IPS-18a (cell line): ENCODE measurements around the gene COX5B.
A peak's percentile ranks its signal among the peaks of the same experiment; 100 is the strongest.

Experiments
- H3K27ac ChIP-seq: one replicate; pipeline ENCODE4 v1.5.1; 2013; ENCODE audit warnings: low read length
- H3K27me3 ChIP-seq: one replicate; pipeline ENCODE4 v1.6.1; 2013; ENCODE audit warnings: mild to moderate bottlenecking, low read length; ENCODE audit not compliant: control insufficient read depth, insufficient read depth
- H3K36me3 ChIP-seq: one replicate; pipeline ENCODE4 v1.6.1; 2013; ENCODE audit warnings: low read depth, low read length; ENCODE audit not compliant: control insufficient read depth
- H3K4me1 ChIP-seq: one replicate; pipeline ENCODE4 v1.6.1; 2013; ENCODE audit warnings: low read depth, low read length; ENCODE audit not compliant: control insufficient read depth
- H3K4me3 ChIP-seq: one replicate; pipeline ENCODE4 v1.5.1; 2013; ENCODE audit warnings: low read length
- H3K9ac ChIP-seq: one replicate; pipeline ENCODE4 v1.6.1; 2013; ENCODE audit warnings: mild to moderate bottlenecking, low read length, moderate library complexity
- H3K9me3 ChIP-seq: one replicate; pipeline ENCODE4 v1.6.1; 2013; ENCODE audit warnings: low read depth, low read length; ENCODE audit not compliant: control insufficient read depth

The COX5B gene

GRCh38 chr2:97656129-97656755 is 10.4 kb downstream of the COX5B start:
- no peak overlapping the region for H3K9ac ChIP-seq
- no peaks in the 10 kb centered on the region for H3K4me1 ChIP-seq
- no peak overlapping the region for H3K4me3 ChIP-seq
- H3K36me3 ChIP-seq: peaks cover 20% of the 10 kb centered on the region
- H3K27ac ChIP-seq: no peak overlapping the region
- no peaks in the 10 kb centered on the region for H3K27me3 ChIP-seq
- no peaks in the 10 kb centered on the region for H3K9me3 ChIP-seq

GRCh38 chr2:97656905-97657587 is 11.2 kb downstream of the COX5B start:
- no peaks in the 10 kb centered on the region for H3K9me3 ChIP-seq
- peaks cover 20% of the 10 kb centered on the region for H3K36me3 ChIP-seq
- H3K9ac ChIP-seq: no peak overlapping the region
- H3K27me3 ChIP-seq: no peaks in the 10 kb centered on the region
- H3K4me1 ChIP-seq: no peaks in the 10 kb centered on the region
- no peak overlapping the region for H3K27ac ChIP-seq
- no peak overlapping the region for H3K4me3 ChIP-seq

GRCh38 chr2:97657986-97658690 is 12.3 kb downstream of the COX5B start:
- Histone ChIP-seq H3K27me3 (no peaks in the 10 kb centered on the region), H3K4me1 (peaks cover 6% of the 10 kb centered on the region), H3K9ac (no peak overlapping the region), H3K4me3 (no peak overlapping the region), H3K27ac (no peak overlapping the region), H3K9me3 (no peaks in the 10 kb centered on the region), H3K36me3 (peaks cover 20% of the 10 kb centered on the region)

- H3K36me3 ChIP-seq: peaks cover 20% of the 10 kb centered on the region
- no peak overlapping the region for H3K27ac ChIP-seq
- no peaks in the 10 kb centered on the region for H3K9me3 ChIP-seq
- H3K4me1 ChIP-seq: peaks cover 6% of the 10 kb centered on the region
- no peak overlapping the region for H3K4me3 ChIP-seq
- H3K27me3 ChIP-seq: no peaks in the 10 kb centered on the region
- H3K9ac ChIP-seq: no peak overlapping the region
Observed at GRCh38 chr2:97658691-97659157, 12.9 kb downstream of the COX5B start.

GRCh38 chr2:97659256-97660043 is 13.6 kb downstream of the COX5B start:
- no peak overlapping the region for H3K27ac ChIP-seq
- peaks cover 20% of the 10 kb centered on the region for H3K36me3 ChIP-seq
- H3K9ac ChIP-seq: no peak overlapping the region
- peaks cover 6% of the 10 kb centered on the region for H3K4me1 ChIP-seq
- H3K9me3 ChIP-seq: no peaks in the 10 kb centered on the region
- H3K4me3 ChIP-seq: no peak overlapping the region
- H3K27me3 ChIP-seq: no peaks in the 10 kb centered on the region

- Histone ChIP-seq H3K36me3 (peaks cover 20% of the 10 kb centered on the region), H3K27ac (no peak overlapping the region), H3K27me3 (no peaks in the 10 kb centered on the region), H3K4me3 (no peak overlapping the region), H3K9me3 (no peaks in the 10 kb centered on the region), H3K9ac (no peak overlapping the region), H3K4me1 (peaks cover 10% of the 10 kb centered on the region)
Observed at GRCh38 chr2:97660044-97660774, 14.3 kb downstream of the COX5B start.

GRCh38 chr2:97660775-97661389 is 15.0 kb downstream of the COX5B start:
- Histone ChIP-seq H3K4me1 (peaks cover 10% of the 10 kb centered on the region), H3K4me3 (no peak overlapping the region), H3K9me3 (no peaks in the 10 kb centered on the region), H3K27ac (no peak overlapping the region), H3K36me3 (peaks cover 20% of the 10 kb centered on the region), H3K27me3 (no peaks in the 10 kb centered on the region), H3K9ac (no peak overlapping the region)

GRCh38 chr2:97661927-97662326 is 16.1 kb downstream of the COX5B start:
- Histone ChIP-seq H3K9ac (no peak overlapping the region), H3K4me3 (peak overlapping the region; percentile 79), H3K4me1 (peaks cover 10% of the 10 kb centered on the region), H3K27me3 (no peaks in the 10 kb centered on the region), H3K9me3 (no peaks in the 10 kb centered on the region), H3K27ac (no peak overlapping the region), H3K36me3 (peaks cover 18% of the 10 kb centered on the region)

- Histone ChIP-seq H3K9ac (peak overlapping the region; percentile 62), H3K27ac (no peak overlapping the region), H3K9me3 (no peaks in the 10 kb centered on the region), H3K4me1 (peaks cover 10% of the 10 kb centered on the region), H3K4me3 (peak overlapping the region; percentile 79), H3K36me3 (peaks cover 14% of the 10 kb centered on the region), H3K27me3 (no peaks in the 10 kb centered on the region)
Observed at GRCh38 chr2:97662386-97662894, 16.6 kb downstream of the COX5B start.

GRCh38 chr2:97662895-97663625 is 17.2 kb downstream of the COX5B start:
- Histone ChIP-seq H3K4me3 (peak overlapping the region; percentile 79), H3K36me3 (peaks cover 9% of the 10 kb centered on the region), H3K9me3 (no peaks in the 10 kb centered on the region), H3K27me3 (no peaks in the 10 kb centered on the region), H3K9ac (peak overlapping the region; percentile 62), H3K27ac (peak overlapping the region; percentile 10), H3K4me1 (peaks cover 10% of the 10 kb centered on the region)
